Islet of Langerhans (tissue), 1 donor: ENCODE results near the gene BSN.

Source experiments
- FAIRE-seq: peaks from one replicate; lab custom pipeline; 2011; peaks lifted over from hg19 to GRCh38; lab: Jason Lieb, UNC

Gene BSN

GRCh38 chr3:49717959-49718857 lies 163.9 kb downstream of the BSN start:
- no peak for FAIRE-seq

- FAIRE-seq: no peak
Measured at GRCh38 chr3:49718858-49719213, 164.6 kb downstream of the BSN start.

- FAIRE-seq: peak; percentile 60
Measured at GRCh38 chr3:49719214-49719884, 165.1 kb downstream of the BSN start, which contains the start of gene AMIGO3. TSS of gene AMIGO3 (minus strand) at chr3:49719684. CDS start at chr3:49719465, 219 bp downstream.
